ENCODE measurements around the gene KCNJ2.

The KCNJ2 gene

GRCh38 chr17:70168977-70169708, at the start of gene KCNJ2:
TSS of gene KCNJ2 (plus strand) at chr17:70169532. CDS start at chr17:70175040, 5,508 bp downstream.
- peak; percentile 74 for DNase-seq

GRCh38 chr17:70119545-70119944, 49.8 kb upstream of the KCNJ2 start:
- no peak for DNase-seq

- no peak for DNase-seq
These were observed 49.3 kb upstream of the KCNJ2 start for GRCh38 chr17:70119983-70120382.

GRCh38 chr17:70120425-70120824, 48.9 kb upstream of the KCNJ2 start:
- no peak for DNase-seq

GRCh38 chr17:70121126-70121525, 48.2 kb upstream of the KCNJ2 start:
- no peak for DNase-seq

- no peak for DNase-seq
These were observed 46.1 kb upstream of the KCNJ2 start for GRCh38 chr17:70123193-70123592.

GRCh38 chr17:70124723-70125122, 44.6 kb upstream of the KCNJ2 start:
- DNase-seq: no peak

- no peak for DNase-seq
These were observed 42.0 kb upstream of the KCNJ2 start for GRCh38 chr17:70127221-70127873.

- DNase-seq: no peak
These were observed 40.5 kb upstream of the KCNJ2 start for GRCh38 chr17:70128727-70129238.

- no peak for DNase-seq
These were observed 39.0 kb upstream of the KCNJ2 start for GRCh38 chr17:70130289-70130688.

GRCh38 chr17:70132505-70132904, 36.8 kb upstream of the KCNJ2 start:
- DNase-seq: no peak

GRCh38 chr17:70134042-70134441, 35.3 kb upstream of the KCNJ2 start:
- DNase-seq: no peak

- DNase-seq: no peak
These were observed 34.6 kb upstream of the KCNJ2 start for GRCh38 chr17:70134777-70135176.

- no peak for DNase-seq
These were observed 33.2 kb upstream of the KCNJ2 start for GRCh38 chr17:70136131-70136530.

GRCh38 chr17:70137451-70138230, 31.7 kb upstream of the KCNJ2 start:
- DNase-seq: peak; percentile 38

GRCh38 chr17:70138291-70138865, 31.0 kb upstream of the KCNJ2 start:
- DNase-seq: no peak

- no peak for DNase-seq
These were observed 29.8 kb upstream of the KCNJ2 start for GRCh38 chr17:70139449-70139993.

- DNase-seq: no peak
These were observed 25.0 kb upstream of the KCNJ2 start for GRCh38 chr17:70144260-70144846.

GRCh38 chr17:70153210-70153609, 16.1 kb upstream of the KCNJ2 start:
- DNase-seq: no peak

- DNase-seq: no peak
These were observed 12.2 kb upstream of the KCNJ2 start for GRCh38 chr17:70157151-70157550.

GRCh38 chr17:70158180-70158579, 11.2 kb upstream of the KCNJ2 start:
- no peak for DNase-seq

- DNase-seq: no peak
These were observed 10.7 kb upstream of the KCNJ2 start for GRCh38 chr17:70158591-70158990.

GRCh38 chr17:70159980-70160379, 9.4 kb upstream of the KCNJ2 start:
- DNase-seq: no peak

Measured in stimulated activated CD8-positive, alpha-beta memory T cell treated with anti-CD3 and anti-CD28 coated beads, Interleukin-4, amount 100 ng/mL, for 48 hours (primary cell).